ENCODE measurements around the gene PLEKHS1. TPM values are rescaled to one million over a fixed set of nuclear protein-coding genes. Genes with fewer than 3 reads are reported as not detected.
A peak's percentile ranks its signal among the peaks of the same experiment; 100 is the strongest.

PLEKHS1 gene
- 0.55 TPM in 1 of 2 replicates, not detected in the other for total RNA-seq (2014; rRNA removed; shearing (Covaris generic))

DNA sequence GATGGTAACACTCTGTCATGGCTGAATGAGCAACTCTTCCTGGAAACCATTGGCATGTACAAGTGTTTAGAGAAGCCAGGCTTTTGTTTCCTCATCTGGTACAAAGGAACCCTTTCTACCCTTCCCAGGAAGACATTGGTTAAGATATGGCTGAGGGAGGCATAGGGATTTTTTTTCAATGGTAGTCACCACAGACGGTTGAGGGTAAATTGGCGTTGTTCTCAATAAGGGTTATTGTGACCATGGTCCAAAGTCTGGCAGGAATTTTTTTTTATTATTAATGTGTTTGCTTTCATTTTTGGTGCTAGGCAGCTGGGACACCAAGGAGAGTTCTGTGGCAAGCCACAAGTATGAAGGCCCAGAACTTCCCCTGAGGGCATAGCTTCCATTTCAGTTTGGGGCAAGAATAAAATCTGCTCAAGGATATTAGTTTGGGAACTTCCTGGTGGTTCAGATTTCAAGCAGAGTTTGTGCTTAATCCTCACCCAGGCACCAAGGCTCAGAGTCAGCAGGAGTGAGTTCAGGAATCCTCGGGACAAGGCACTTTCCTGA, at the start of gene PLEKHS1:
Gene PLEKHS1 (plus strand): TSS at position 502 of the 552 bp plus-strand sequence. CDS start 3,596 bp downstream, outside the sequence.
- no peak for DNase-seq (ENCODE audit: low spot score)

DNA sequence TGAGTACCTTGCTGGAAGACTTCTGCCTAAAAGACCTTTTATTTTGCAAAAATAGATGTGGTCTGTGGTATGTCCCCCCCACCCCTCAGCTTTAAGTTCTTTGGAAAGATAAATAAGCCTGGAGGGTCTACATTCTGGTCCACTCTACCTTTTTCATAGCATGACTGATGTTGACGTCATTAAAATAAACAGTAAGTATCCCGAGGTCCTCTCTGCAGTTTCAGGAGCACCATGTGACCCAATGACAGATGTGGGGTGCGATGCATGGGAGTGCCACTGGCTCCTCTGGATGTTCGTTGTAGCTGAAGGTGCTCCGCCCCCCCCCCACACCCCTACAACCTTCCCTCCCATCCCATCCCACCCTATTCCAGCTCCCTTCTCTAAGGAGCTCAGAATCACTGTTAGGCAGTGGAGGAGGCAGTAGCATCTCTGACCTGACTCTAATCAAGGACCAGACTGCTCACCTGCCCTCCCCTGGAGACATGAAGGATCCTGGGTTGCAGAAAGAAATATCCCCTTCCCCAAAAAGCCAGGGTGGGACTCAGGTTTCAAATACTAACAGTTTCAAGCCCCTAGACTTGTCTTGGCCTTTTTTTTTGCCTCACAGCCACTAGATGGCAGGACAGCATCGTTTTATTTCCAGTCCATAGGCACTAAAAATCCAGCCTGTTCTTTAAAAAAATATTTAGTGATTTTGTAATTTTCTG, 46.7 kb upstream of the PLEKHS1 start:
- peak; percentile 53 for DNase-seq (ENCODE audit: low spot score)

DNA sequence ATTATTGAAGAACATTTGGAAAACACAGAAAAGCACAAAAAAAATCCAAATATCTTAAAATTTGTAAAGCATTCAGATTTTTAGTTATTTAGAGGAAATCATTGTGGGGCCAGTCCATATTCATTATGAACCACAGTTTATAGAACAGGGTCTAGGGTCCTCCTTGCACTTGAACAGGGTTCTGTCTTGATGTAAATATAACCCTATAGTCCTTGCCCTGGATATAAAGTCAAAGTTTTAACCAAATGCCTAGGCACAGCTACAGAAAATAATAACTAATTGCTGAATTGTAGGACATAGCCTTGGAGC, 46.2 kb upstream of the PLEKHS1 start:
- no peak for DNase-seq (ENCODE audit: low spot score)

GRCh38 chr10:113706623-113707022, 44.9 kb upstream of the PLEKHS1 start:
- no peak for DNase-seq (ENCODE audit: low spot score)

DNA sequence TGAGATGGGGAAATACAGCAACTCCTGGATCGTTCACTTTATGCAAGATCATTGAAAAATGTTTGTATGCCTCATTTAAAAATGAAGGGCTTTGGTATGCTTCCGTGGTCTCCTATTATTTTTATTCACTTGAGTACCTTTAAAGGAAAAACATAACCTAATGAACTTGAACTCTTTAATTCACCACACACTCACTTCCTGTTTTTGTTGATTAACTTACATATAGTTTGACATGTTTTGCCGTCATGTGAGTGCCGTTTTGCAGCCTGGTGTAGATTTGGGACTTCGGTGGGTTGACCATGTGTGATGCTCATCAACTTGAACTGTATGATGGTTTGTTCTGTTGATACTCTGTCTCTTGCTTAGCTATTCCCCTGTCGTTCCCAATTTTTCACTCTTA, 42.8 kb upstream of the PLEKHS1 start:
- no peak for DNase-seq (ENCODE audit: low spot score)

DNA sequence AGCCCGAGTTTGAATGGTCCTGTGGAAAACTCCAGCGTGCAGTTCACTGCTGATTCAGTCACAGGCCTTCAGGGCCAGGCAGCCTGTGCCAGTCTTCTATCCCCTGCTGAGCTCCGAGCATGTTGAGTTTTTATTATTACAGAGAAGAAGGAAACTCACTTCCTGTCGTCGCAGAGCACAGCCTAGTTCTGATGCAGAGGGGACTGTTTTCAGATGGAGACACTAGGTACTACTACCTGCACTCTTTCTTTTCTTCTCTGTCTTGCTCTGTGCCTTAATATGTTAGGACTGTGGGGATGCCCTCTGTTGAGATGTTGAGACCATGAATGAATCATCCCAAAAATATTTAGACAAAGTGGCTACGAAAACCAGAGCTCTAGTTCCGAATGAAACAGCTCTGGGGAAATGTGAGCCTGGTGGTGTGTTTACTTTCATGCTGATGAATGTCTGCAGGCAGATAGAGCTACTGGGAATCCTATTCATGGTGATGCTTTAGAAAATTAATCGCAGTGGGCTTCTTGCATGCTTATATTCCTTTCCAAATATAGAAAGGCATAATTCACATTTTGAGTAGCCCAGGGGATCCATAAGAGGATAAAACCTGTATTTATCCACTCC, 42.2 kb upstream of the PLEKHS1 start:
- no peak for DNase-seq (ENCODE audit: low spot score)

- DNase-seq (ENCODE audit: low spot score): no peak
These were observed 40.3 kb upstream of the PLEKHS1 start for GRCh38 chr10:113711142-113711541.

- DNase-seq (ENCODE audit: low spot score): no peak
These were observed 39.5 kb upstream of the PLEKHS1 start for GRCh38 chr10:113712024-113712423.

- no peak for DNase-seq (ENCODE audit: low spot score)
These were observed 38.5 kb upstream of the PLEKHS1 start for GRCh38 chr10:113712755-113713639.

DNA sequence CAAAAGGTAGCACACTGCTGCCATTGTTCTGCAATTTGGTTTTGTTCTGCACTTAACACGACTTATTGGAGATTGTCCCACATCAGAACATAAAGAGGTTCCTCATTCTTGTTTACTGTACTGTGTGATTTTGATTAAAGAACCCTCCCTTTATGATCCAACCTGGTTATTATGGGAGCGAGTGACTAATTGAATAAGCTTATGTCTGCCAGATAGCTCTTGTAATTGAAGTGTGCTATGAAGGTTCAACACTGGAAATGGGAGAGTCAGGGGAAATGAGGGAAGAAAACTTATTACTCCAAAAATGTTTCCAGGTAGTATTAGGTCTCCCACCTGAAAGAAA, 37.9 kb upstream of the PLEKHS1 start:
- no peak for DNase-seq (ENCODE audit: low spot score)

DNA sequence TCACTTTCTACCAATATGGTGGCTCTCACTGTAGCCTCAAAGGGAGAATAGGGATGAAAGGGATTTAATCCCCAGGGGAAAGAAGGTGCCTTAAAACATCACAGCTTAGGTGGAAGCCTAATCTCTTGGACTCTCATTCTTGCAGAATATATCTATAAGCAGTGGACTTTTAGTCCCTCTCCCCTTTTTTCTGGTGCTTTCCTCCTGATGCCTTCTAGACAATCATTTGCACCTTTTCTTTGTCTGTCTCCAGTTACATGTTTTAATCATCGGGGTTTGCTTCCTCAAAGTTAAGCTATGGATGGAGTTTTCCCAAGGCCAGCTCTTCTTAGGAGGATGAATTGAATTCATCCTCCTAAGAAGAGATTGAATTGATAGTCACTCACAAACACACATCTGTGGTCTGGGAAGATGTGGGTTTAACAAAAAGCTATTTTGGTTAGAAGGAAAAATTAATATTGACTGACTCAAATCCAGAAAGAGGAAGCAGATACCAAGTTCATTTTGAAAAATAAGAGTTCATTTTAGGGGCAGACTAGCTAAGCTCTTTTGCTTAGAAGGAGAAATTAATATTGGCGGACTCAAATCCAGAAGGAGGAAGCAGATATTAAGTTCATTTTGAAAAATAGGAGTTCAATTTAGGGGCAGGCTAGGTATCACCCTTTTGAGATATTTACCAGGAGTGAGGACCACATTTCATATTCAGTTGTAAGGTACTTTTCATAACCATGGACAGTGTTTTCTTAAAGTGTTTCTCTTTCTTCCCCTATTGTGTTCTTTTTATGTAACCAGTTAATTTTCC, 35.2 kb upstream of the PLEKHS1 start:
- no peak for DNase-seq (ENCODE audit: low spot score)

GRCh38 chr10:113718969-113719822, 32.3 kb upstream of the PLEKHS1 start:
- DNase-seq (ENCODE audit: low spot score): peak; percentile 55

- DNase-seq (ENCODE audit: low spot score): no peak
These were observed 31.1 kb upstream of the PLEKHS1 start for GRCh38 chr10:113720386-113720785.

DNA sequence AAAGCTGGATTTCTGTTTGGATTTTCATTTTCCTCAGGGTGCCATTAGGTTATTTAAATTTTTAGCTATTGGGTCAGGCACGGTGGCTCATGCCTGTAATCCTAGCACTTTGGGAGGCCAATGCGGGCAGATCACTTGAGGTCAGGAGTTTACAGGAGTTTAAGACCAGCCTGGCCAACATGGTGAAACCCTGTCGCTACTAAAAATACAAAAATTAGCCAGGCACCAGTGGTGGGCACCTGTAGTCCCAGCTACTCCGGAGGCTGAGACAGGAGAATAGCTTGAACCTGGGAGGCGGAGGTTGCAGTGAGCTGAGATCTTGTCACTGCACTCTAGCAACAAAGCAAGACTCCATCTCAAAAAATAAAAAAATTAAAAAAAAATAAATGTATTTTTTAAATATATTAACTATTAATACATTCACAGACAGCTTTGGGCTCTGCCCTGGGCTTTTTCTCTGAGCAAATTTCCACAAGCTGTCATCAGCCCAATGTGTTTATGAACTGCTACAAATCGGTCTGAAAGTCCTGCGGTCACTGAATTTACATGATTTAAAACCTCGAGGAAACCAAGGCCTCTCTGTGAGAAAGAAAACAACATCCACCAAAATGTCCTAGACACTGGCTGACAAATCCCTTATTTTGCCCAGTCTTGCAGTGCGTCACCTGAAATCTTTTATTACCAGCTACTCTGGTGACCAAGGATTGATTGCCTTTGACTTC, 19.2 kb upstream of the PLEKHS1 start:
- DNase-seq (ENCODE audit: low spot score): no peak

DNA sequence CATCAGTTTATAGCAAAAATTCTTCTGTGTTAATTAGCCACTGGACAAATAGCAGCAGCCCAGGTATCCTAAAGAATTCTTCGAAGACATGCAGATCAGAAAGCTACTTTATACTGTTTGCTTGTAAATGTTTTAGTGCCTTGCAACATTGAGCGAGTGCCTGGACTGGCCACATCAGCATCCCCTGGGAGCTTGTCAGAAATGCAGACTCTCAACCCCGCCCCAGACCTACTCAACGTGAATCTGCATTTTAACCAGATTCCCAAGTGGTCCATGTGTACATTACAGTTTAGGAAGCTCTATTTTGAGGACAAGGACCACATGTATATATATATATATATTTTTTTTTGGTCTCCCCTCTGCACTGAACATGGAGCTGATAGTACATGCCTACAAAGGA, 18.5 kb upstream of the PLEKHS1 start:
- DNase-seq (ENCODE audit: low spot score): no peak

GRCh38 chr10:113733635-113734034, 17.8 kb upstream of the PLEKHS1 start:
- no peak for DNase-seq (ENCODE audit: low spot score)

DNA sequence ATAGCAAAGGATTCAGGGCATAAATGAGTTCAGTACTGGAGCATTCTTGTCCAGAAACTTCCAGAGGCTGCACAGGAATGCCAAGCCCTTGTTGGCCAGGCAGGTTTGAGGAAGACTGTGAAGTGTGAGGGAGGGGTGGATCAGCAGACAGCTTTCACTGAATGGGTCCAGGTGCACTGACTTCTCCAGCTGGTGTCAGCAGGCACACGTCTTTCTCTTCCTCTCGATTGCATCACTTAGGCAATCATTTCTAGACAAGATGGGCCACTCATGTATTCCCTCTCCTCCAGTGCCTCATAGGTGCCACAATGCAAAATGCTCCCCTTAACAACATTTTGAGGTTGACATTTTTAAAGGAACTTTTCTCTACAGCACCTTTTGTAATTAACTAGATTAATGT, 15.6 kb upstream of the PLEKHS1 start:
- DNase-seq (ENCODE audit: low spot score): peak; percentile 53

DNA sequence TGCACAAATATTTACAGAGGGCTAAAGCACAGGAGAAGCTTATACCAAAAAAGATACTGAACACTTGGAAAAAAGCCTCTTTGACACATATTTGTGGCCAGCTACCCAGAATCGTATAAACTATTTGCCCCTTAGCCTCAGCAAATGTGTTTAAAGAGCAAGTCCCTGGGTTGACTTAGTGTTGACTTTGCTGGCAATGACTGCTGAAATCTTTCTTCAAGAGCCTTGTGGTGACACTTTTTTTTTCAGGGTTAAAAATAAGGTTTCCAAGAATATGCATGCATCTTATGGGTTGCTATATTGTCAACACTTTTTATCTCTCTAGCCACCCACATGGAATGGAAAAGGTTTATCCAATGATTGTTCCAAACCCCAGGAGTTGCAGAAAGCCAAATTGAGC, 14.9 kb upstream of the PLEKHS1 start:
- DNase-seq (ENCODE audit: low spot score): no peak

DNA sequence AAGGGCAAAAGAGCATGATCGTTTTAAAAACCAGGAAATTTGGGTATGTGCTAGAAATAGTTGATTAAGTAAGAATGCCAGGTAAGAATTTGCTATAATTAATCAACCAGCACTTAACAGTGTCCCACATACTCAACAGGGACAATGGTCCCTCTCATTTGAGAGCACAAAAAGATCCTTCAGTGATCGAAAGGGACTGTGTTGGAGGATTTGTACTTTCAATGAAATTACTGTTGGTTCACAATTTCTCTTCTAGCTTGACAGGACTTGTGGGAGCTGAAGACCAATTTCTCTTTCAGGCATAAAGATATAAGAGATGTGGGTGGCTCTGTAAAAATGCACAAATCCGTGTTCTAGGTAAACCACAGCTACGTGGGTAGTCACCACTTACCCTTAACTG, 12.5 kb upstream of the PLEKHS1 start:
- DNase-seq (ENCODE audit: low spot score): no peak

DNA sequence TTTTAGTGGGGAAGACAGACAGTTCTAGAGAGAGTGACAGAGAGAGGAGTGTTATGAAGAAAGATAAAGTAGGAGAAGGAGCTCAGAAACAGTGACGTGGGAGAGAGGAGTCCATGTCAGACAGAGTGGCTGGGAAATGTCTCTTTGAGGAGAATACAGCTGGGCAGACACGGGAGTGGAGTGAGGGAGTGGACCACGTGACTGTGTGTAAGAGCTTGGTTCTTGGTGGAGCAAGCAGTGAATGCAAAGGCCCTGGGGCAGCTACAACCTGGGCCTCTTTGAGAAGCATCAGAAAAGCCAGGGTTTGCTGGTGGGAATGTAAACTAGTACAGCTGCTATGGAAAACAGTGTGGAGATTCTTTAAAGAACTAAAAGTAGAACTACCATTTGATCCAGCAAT, 11.9 kb upstream of the PLEKHS1 start:
- no peak for DNase-seq (ENCODE audit: low spot score)
